Smooth muscle cell (in vitro differentiated cells): ENCODE data around the gene CLASRP. TPM values are rescaled to one million over a fixed set of nuclear protein-coding genes. Genes with fewer than 3 reads are reported as not detected.

Experiments used
- DNase-seq: peaks from one replicate; lab custom pipeline; 2025; ENCODE audit not compliant: unreplicated experiment; lab: John Stamatoyannopoulos, UW
- H2AFZ ChIP-seq: fragments of 200-600 bp; sonication (generic); 2 replicates; pipeline ENCODE4 v1.6.0; 2016; ENCODE audit warnings: antibody characterized with exemption, low read depth, mild to moderate bottlenecking
- H3F3A ChIP-seq: fragments of 200-600 bp; sonication (generic); 2 replicates; pipeline ENCODE4 v1.6.0; 2017; ENCODE audit warnings: antibody characterized with exemption, low read depth
- H3K27ac ChIP-seq: fragments of 200-600 bp; sonication (generic); 2 replicates; pipeline ENCODE4 v1.5.1; 2016; ENCODE audit warnings: low read depth, mild to moderate bottlenecking
- H3K27me3 ChIP-seq: fragments of 200-600 bp; sonication (generic); 2 replicates; pipeline ENCODE4 v1.6.1; 2016; ENCODE audit warnings: low read depth, mild to moderate bottlenecking
- H3K36me3 ChIP-seq: fragments of 200-600 bp; sonication (generic); 2 replicates; pipeline ENCODE4 v1.5.1; 2016; ENCODE audit warnings: low read depth
- H3K4me1 ChIP-seq: fragments of 200-600 bp; sonication (generic); 2 replicates; pipeline ENCODE4 v1.5.1; 2016; ENCODE audit warnings: low read depth
- H3K4me2 ChIP-seq: fragments of 200-600 bp; sonication (generic); 2 replicates; pipeline ENCODE4 v1.6.0; 2016; ENCODE audit warnings: mild to moderate bottlenecking
- H3K4me3 ChIP-seq: fragments of 200-600 bp; sonication (generic); 2 replicates; pipeline ENCODE4 v1.5.1; 2016; ENCODE audit warnings: mild to moderate bottlenecking
- H3K79me2 ChIP-seq: fragments of 200-600 bp; sonication (generic); 2 replicates; pipeline ENCODE4 v1.6.0; 2016; ENCODE audit warnings: low read depth, mild to moderate bottlenecking
- H3K9ac ChIP-seq: fragments of 200-600 bp; sonication (generic); 2 replicates; pipeline ENCODE4 v1.6.0; 2016; ENCODE audit warnings: low read depth
- H3K9me3 ChIP-seq: fragments of 200-600 bp; sonication (generic); replicated peaks from 2 replicates; pipeline ENCODE4 v1.5.1; 2016; ENCODE audit warnings: low read depth
- H4K20me1 ChIP-seq: fragments of 200-600 bp; sonication (generic); 2 replicates; pipeline ENCODE4 v1.6.0; 2016; ENCODE audit warnings: low read depth
- WGBS: methylation state at CpG from one replicate; pipeline ENCODE4 v1.1.7; 2016; ENCODE audit warnings: low lambda C conversion rate; 5-methylcytosine and 5-hydroxymethylcytosine counted together
- polyA plus RNA-seq: library from polyadenylated mRNA; unstranded; fragments of >200 nt; fragmentation: Nextera tagmentation; extraction: Ambion mirVana; gene quantifications from 2 replicates; pipeline ENCODE4 v1.2.1, GENCODE V29; 2016
- total RNA-seq: library from RNA; depleted of rRNA; stranded (reverse); fragments of >200 nt; gene quantifications from 2 replicates; pipeline ENCODE4 v1.2.3, GENCODE V29; 2014
- TF ChIP-seq, protein P1 (sequence below): fragments of 200-600 bp; sonication (generic); IDR thresholded peaks from 2 replicates; pipeline ENCODE4 v1.5.1; 2017; ENCODE audit warnings: borderline replicate concordance, mild to moderate bottlenecking, antibody characterized with exemption; ENCODE audit not compliant: insufficient read depth, poor library complexity, severe bottlenecking

CLASRP gene, protein sequence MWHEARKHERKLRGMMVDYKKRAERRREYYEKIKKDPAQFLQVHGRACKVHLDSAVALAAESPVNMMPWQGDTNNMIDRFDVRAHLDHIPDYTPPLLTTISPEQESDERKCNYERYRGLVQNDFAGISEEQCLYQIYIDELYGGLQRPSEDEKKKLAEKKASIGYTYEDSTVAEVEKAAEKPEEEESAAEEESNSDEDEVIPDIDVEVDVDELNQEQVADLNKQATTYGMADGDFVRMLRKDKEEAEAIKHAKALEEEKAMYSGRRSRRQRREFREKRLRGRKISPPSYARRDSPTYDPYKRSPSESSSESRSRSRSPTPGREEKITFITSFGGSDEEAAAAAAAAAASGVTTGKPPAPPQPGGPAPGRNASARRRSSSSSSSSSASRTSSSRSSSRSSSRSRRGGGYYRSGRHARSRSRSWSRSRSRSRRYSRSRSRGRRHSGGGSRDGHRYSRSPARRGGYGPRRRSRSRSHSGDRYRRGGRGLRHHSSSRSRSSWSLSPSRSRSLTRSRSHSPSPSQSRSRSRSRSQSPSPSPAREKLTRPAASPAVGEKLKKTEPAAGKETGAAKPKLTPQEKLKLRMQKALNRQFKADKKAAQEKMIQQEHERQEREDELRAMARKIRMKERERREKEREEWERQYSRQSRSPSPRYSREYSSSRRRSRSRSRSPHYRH
- total RNA-seq: 34.6 and 54.0 TPM in 2 replicates
- polyA plus RNA-seq: 24.3 and 34.3 TPM in 2 replicates

DNA sequence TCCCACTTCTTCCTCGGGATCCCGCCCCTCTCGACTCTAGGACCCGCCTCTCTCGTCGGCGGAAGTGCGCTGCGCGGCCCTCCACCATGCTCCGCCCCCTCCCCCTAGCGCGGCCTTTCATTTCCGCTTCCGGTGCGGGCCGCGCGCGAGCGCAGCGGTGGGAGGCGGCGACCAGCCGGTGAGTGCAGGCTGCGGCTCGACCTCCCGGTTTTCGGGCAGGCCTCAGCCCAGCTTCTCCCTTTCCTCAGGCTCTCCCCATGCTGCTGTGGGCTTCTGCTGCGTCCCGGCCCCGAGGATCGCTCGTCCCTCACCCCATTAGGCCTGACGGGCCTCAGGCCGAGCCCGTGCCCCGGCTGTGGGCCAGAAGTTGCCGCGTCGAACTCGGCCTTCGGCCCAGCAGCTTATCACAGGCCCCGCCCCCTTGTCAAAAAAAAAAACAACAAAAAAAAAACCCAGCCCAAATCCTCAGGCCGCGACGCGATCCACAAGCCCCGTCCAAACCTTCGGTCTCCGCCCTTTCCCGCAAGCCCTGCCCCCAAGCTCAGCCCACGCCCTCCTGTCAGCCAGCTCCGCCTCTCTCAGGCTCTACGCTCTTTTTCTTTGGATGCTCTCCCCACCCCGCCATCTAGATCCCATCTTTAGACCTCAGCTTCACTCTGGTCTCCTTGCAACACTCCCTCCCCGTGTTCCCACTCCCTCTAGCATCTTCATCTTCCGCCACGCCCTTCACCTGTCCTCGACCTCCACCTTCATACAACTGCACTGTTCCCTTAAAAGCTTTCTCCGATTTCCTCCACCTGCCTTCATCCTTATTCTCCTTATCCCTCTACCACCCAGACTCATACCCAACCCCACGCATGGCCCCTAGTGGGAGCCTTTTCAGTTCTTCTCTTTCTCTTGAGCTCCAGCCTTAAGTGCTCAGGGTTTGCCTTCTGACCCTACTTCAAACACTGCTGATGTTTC, at the start of gene CLASRP:
Gene CLASRP (plus strand): TSS at position 115 of the 963 bp plus-strand sequence. CDS start 1,168 bp downstream, outside the sequence.
- peaks cover 49% of the 10 kb centered on the region for H3K79me2 ChIP-seq
- peaks cover 48% of the 10 kb centered on the region for H4K20me1 ChIP-seq
- H3K4me3 ChIP-seq: peak within 1 kb of the TSS; percentile 86
- H3F3A ChIP-seq: peaks cover under 1% of the 10 kb centered on the region
- peaks cover 7% of the 10 kb centered on the region for H3K4me1 ChIP-seq
- TF ChIP-seq, protein P1, sequence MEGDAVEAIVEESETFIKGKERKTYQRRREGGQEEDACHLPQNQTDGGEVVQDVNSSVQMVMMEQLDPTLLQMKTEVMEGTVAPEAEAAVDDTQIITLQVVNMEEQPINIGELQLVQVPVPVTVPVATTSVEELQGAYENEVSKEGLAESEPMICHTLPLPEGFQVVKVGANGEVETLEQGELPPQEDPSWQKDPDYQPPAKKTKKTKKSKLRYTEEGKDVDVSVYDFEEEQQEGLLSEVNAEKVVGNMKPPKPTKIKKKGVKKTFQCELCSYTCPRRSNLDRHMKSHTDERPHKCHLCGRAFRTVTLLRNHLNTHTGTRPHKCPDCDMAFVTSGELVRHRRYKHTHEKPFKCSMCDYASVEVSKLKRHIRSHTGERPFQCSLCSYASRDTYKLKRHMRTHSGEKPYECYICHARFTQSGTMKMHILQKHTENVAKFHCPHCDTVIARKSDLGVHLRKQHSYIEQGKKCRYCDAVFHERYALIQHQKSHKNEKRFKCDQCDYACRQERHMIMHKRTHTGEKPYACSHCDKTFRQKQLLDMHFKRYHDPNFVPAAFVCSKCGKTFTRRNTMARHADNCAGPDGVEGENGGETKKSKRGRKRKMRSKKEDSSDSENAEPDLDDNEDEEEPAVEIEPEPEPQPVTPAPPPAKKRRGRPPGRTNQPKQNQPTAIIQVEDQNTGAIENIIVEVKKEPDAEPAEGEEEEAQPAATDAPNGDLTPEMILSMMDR: no peak
- peak within 1 kb of the TSS; percentile 91 for H3K27ac ChIP-seq
- peak within 1 kb of the TSS; percentile 94 for H3K9ac ChIP-seq
- H3K27me3 ChIP-seq: no peaks in the 10 kb centered on the region
- WGBS: 4% methylated on average over 53 of the region's 62 CpGs
- H3K4me2 ChIP-seq: peak within 1 kb of the TSS; percentile 88
- H3K36me3 ChIP-seq: peaks cover 6% of the 10 kb centered on the region
- DNase-seq: peak; percentile 71
- no peak within 1 kb of the TSS for H2AFZ ChIP-seq
- H3K9me3 ChIP-seq: no peaks in the 10 kb centered on the region

DNA sequence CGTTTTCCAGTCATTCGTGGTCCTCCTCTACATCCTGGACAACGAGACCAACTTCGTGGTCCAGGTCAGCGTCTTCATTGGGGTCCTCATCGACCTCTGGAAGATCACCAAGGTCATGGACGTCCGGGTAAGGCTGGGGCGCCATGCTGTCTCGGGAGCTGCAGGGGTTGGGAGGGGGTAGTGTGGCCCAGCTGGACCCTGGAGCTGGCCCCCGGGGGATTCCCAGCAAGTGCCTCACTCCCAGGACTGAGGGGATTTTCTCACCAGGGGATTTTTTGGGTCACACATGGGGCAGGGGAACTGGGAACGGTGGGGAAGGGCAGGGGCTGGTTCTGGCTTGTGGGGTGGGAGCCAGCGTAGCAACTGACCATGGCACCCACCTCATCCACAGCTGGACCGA, 48.4 kb upstream of the CLASRP start:
- TF ChIP-seq, protein P1: no peak
- Histone ChIP-seq H3K79me2 (no peaks in the 10 kb centered on the region), H3K4me3 (no peak overlapping the region), H3K4me1 (no peaks in the 10 kb centered on the region), H3F3A (no peaks in the 10 kb centered on the region), H3K27me3 (no peaks in the 10 kb centered on the region), H3K9ac (no peak overlapping the region), H2AFZ (no peak overlapping the region), H3K27ac (no peak overlapping the region), H4K20me1 (no peaks in the 10 kb centered on the region), H3K9me3 (no peaks in the 10 kb centered on the region), H3K4me2 (no peak overlapping the region), H3K36me3 (no peaks in the 10 kb centered on the region)
- WGBS: 96% methylated on average over 14 of the region's 14 CpGs
- DNase-seq: no peak

DNA sequence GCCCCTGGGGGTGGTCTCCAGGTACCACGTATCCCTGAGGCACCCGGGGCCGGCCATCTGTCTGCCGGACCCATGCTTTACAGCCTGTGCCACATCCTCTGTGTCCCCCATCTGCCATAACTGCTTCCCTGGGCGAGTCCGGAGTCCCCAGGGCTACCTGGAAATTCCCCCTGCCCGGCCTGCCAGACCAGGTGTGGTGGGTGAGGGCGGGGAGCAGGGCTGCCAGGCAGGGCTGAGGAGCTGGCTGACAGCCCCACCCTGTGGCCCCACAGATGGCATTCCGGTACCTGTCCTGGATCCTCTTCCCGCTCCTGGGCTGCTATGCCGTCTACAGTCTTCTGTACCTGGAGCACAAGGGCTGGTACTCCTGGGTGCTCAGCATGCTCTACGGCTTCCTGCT, 47.9 kb upstream of the CLASRP start:
- Histone ChIP-seq H3K9ac (no peak overlapping the region), H2AFZ (no peak overlapping the region), H3K79me2 (no peaks in the 10 kb centered on the region), H3K4me2 (no peak overlapping the region), H3K27ac (no peak overlapping the region), H3K36me3 (no peaks in the 10 kb centered on the region), H4K20me1 (no peaks in the 10 kb centered on the region), H3K9me3 (no peaks in the 10 kb centered on the region), H3F3A (no peaks in the 10 kb centered on the region), H3K4me3 (no peak overlapping the region), H3K4me1 (no peaks in the 10 kb centered on the region), H3K27me3 (no peaks in the 10 kb centered on the region)
- DNase-seq: no peak
- TF ChIP-seq, protein P1: no peak
- 97% methylated on average over 12 of the region's 12 CpGs for WGBS
